NCI-H345 (cell line): Measurements from ENCODE around the gene LEP.
"Not testable (repeated sequence)": the region's sequence is repeated elsewhere in the genome, so short reads cannot be mapped to it uniquely, and the experiment has no call there.

Source experiments
- DNase-seq: peaks from one replicate; lab custom pipeline; 2025; lab: John Stamatoyannopoulos, UW

LEP gene

DNA sequence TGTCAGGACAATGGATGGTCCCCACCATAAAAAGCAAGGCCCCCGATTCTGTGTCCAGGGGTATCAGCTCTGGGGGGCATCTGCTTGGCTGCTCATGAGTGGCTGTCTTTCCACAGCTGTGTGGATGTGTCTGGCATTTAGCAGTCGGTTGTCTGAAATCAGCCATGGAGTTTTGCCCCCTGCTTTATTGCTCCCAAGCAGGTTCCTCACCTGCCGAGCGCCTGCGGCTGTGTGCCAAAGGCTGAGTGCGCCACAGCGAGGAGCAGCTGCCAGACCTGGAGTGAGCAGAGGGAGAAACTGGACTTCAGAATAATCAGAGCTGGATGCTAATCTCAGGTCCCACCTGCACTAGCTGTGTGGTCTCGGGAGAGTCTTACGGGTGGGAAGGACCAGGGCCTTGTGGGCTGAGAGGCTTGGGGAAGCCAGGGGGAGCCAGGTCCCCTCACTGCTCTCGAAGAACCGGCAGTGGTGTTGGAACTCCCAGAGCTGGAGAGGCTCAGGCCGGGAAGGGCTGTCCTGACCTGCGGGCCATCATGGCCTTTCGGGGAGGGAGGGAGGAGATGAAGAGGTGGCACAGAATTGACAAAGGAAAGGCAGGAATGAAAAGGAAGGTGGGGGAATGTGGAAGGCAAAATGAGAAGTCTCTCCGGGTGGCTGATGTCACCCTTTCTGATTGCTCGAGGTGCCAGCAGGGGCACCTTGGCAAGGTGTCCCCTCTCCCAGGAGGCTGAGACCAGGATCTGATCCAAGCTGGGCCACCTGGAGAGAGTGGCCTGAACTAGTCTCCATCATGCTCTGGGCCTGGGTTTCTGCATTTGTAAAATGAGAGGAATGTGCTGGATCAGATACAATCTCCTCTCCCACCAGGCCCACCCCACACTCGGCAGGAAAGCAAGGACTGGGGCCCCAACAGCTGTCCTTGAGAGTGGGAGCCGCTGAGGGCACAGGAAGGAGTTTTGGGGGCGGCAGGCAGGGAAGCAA lies 30.2 kb upstream of the LEP start:
- DNase-seq: peak; percentile 71

- no peak for DNase-seq
Measured at GRCh38 chr7:128211626-128212025, 29.5 kb upstream of the LEP start.

DNA sequence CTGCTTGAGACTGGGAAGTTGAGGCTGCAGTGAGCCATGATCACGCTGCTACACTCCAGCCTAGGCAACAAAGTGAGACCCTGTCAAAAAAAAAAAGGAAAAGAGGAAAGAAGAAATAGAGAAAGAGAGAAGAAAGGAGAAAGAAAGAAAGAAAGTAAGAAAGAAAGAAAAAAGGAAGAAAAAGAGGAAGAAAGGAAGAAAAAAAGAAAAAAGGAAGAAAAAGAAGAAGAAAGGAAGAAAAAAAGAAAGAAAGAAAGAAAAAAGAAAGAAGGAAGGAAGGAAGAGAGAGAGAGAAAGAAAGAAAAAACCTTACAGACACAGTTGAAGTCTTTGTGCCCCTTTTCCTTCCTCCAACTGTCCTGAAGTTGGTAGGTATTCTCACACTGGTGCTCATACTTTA lies 26.6 kb upstream of the LEP start:
- DNase-seq: no peak

DNA sequence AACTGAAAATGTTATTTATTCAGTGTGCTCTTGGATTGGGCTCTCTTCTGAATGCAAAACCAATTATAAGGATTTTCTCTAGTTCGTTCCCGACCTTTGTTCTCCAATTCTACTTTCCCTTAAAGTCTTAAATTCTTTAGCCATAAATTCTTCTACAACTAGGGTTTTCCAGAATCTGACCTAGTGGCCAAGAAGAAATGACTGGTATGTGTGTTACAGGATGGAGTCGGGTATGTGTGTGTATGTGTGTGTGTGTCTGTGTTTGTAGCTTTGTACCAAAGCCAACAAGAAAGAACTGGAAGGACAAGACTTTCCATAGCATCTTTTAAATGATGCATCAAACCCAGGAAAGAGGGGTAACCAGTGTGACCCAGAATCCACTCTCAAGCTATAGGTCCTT lies 25.8 kb upstream of the LEP start:
- DNase-seq: no peak

- no peak for DNase-seq
Measured at GRCh38 chr7:128215739-128216138, 25.3 kb upstream of the LEP start.

DNA sequence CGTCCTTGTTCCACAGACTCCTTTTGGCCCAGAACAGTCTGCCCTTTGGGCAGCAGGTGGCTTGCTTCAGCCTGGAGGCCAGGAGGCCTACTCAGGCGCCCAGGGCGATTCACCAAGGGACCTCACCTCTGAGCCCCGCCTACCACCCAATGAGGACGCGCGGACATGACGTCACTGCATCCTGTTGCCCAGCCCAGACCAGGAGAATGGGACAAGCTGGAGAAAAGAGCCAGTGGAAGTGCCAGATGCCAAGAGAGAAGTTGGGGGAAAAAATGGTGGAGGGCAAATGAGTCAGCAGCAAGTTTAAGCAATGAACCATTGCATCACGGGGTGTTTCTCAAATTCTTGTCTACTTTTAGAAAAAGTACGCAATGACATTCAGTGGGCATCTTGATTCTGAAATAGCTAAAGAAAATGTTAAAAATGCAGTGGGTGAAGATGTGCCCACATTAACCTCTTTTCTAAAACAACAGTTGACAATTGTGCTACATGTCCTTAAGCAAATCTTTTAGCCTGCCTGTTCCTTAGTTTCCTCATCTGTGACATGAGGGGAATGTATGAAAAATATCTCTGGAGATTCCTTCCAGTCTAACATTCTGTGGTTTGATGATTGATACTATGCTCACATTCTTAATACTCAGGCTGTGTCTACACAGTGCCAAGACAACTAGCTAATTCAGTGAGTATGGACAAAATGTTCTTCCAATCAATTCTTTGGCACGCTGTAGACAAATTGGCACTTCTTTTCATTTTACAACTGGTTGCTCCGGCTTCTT lies 23.9 kb upstream of the LEP start:
- no peak for DNase-seq

DNA sequence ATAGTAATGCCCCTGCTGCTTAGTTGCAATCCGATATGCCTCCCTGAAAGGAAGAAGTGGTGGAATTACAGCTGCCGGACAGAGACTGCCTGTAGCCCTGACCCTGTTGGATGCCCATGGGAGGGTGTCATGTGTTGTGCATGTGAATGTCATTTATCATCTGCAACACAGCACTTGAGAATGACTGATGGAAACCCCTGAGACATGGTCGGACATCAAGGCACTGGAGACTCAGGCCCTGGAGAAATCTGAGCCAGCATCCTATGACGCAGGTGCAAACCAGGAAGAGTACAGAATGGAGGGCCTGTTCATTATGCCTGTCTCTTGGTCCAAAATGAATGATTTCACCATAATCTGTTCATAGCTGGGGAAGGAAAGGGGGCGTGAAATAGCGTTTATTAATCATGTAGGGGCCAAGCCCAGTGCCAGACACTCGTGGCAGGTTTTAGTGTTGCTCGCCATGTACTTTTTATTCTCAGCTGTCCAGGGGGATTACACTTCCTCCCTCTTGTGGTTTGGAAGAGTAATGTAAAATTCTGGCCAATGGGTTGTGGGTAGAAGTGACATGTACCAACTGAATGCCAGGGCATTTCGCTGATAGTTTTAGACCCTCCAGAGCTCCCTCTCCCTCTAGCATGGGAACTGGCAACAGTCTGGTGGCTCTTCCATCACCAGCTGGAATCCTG lies 23.0 kb upstream of the LEP start:
- DNase-seq: no peak

- no peak for DNase-seq
Measured at GRCh38 chr7:128219636-128220035, 21.4 kb upstream of the LEP start.

- DNase-seq: no peak
Measured at GRCh38 chr7:128221929-128222403, 19.1 kb upstream of the LEP start.

DNA sequence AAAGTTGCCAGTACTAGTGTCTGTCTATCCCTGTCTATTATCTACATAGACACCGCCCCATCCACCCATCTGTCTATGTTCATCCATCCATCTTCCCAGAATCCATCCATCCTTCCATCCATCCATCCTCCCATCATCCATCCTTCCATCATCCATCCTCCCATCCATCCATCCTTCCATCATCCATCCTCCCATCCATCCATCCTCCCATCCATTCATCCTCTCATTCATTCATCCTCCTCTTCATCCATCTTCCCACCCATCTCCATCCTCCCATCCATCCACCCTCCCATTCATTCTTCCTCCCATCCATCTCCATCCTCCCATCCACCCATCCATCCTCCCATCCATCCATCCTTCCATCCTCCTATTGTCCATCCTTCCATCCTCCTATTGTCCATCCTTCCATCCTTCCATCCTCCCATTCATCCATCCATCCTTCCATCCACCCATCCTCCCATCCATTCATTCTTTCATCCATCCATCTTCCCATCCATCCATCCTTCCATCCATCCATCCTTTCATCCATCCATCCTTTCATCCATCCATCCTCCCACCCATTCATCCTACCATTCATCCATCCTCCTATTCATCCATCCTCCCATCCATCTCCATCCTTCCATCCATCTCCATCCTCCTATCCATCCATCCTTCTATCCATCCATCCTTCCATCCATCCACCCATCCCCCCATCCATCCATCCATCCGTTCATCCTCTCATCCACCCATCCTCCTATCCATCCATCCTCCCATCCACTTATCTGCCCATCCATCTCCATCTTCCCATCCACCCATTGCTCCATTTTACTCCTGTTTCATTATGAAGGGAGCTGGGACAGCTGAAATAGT lies 14.7 kb upstream of the LEP start:
- no peak for DNase-seq

DNA sequence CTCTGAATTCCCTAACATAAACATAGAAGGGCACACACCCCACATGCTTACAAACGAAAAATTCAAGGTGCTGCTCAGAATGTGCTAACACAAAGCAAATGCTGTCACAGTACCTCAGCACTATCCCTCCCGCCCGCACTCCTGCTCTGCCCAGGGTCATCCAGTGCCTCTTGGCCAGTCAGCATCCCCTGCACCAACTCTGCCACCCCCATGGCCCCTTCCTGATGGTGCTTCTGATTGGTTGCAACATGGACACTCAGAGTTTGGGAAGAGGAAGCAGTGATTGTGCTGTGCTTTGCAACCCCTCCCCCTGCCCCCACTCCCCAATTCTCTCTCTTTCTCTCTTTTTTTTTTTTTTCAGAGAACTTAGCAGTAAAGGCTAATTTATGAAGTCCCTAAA lies 13.8 kb upstream of the LEP start:
- DNase-seq: no peak

DNA sequence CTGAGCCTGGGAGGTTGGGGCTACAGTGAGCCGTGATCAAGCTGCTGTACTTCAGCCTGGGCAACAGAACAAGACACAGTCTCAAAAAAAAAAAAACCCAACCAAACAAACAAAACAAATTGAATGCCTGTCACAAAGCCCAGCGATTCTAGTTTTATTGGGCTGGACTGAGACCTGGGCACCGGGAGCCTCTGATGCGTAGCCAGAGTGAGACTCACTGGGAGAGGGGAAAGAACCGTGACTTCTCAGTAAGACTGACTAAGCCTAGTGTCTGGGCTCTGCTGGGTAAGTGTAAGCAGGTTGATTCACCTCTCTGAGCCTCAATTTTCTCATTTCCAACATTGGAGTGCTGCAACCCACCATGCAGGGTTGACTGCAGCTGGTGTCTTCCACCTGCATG lies 10.1 kb upstream of the LEP start:
- DNase-seq: no peak

DNA sequence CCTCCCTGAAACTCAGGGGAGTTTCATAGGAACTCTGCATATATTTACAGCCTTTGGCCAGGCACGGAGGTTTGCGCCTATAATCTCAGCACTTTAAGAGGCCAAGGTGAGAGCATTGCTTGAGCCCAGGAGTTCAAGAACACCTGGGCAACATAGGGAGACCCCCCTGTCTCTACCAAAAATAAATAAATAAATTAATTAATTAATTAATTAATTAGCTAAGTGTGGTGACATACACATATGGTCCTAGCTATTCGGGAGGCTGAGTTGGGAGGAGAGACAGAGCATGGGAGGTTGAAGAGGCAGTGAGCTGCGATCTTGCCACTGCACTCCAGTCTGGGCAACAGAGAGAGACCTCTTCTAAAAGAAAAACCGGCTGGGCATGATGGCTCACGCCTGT lies 9.4 kb upstream of the LEP start:
- DNase-seq: no peak

DNA sequence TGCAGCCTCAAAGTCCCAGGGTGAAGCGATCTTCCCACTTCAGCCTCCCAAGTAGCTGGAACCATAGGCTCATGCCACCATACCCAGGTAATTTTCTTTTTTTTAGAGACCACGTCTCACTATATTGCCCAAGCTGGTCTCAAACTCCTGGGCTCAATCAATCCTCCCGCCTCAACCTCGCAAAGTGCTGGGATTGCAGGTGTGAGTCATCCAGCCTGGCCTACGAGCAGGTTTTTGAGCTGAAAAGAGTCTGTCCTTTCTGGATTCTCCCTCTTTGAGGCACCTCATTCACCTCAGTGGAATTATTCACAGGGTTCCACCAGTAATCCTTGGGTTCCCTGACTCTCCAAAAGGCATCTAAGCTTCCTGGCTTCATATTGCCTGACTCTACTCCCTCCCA lies 7.6 kb upstream of the LEP start:
- DNase-seq: no peak

GRCh38 chr7:128234476-128235026 lies 6.5 kb upstream of the LEP start:
- DNase-seq: no peak

GRCh38 chr7:128235471-128235870 lies 5.6 kb upstream of the LEP start:
- peak; percentile 12 for DNase-seq

DNA sequence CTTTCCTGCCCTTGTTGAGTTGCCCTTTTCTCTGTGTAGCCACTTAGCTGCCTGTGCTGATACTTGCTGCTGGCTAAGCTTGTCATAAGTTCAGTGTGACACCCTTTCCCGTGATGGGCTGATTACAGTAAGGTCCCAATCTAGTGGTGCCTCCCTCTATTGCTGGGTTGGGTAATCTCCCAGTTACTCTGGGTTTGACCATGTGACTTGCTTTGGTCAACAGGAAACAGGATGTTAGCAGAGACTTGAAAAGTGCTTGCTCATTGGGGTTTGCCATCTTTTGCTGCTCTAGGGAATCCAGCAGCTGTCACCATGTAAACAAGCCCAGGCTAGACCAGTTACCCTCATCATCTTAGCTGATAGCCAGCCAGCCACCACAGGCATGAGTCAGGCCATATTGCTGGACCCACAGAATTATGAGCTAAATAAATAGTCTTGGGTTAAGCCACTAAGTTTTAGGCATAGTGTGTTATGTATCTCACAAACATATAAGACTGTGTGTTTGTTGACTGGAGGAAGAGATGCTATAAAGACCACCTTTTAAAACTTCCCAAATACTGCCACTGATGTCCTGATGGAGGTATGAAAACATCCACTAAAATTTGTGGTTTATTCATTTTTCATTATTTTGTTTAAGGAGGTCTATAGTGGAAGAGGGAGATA lies 4.0 kb upstream of the LEP start:
- no peak for DNase-seq

GRCh38 chr7:128239146-128239545 lies 1.9 kb upstream of the LEP start:
- not testable (repeated sequence) for DNase-seq

GRCh38 chr7:128242661-128243060 lies 1.6 kb downstream of the LEP start:
- DNase-seq: no peak

GRCh38 chr7:128243273-128243672 lies 2.2 kb downstream of the LEP start:
- no peak for DNase-seq

GRCh38 chr7:128244861-128245260 lies 3.8 kb downstream of the LEP start:
- DNase-seq: no peak
